Heart left ventricle (tissue), 16 donors: ENCODE data around the gene SERINC4. TPM values are rescaled to one million over a fixed set of nuclear protein-coding genes. Genes with fewer than 3 reads are reported as not detected.
A peak's percentile ranks its signal among the peaks of the same experiment; 100 is the strongest.

Source experiments
- ATAC-seq, 4 donors: fragments of 200-7000 bp; cut with Tn5 transposase; one replicate each; pipeline ENCODE4 v1.9.1; 2020 to 2022; ENCODE audit warnings: moderate library complexity in 4 of 4, mild to moderate bottlenecking in 3 of 4, moderate number of reproducible peaks in 1 of 4
- DNase-seq, 5 donors: peaks; one replicate each; pipeline ENCODE4 v3.0.0-alpha.2; 2020
- H3K27ac ChIP-seq, 12 donors: fragments of 200-600 bp; sonication (generic) in 4 of 12; one replicate each; pipeline versions ENCODE4 v1.5.0 to v1.8.0; 2016 to 2022; ENCODE audit warnings: mild to moderate bottlenecking in 2 of 12
- H3K27me3 ChIP-seq, 9 donors: fragments of 200-600 bp; sonication (generic) in 2 of 9; one replicate each; pipeline versions ENCODE4 v1.5.1 to v1.8.0; 2016 to 2022; ENCODE audit warnings: mild to moderate bottlenecking in 3 of 9
- H3K36me3 ChIP-seq, 9 donors: fragments of 200-600 bp; sonication (generic) in 2 of 9; one replicate each; pipeline versions ENCODE4 v1.5.0 to v1.8.0; 2018 to 2022; ENCODE audit warnings: mild to moderate bottlenecking in 2 of 9
- H3K4me1 ChIP-seq, 12 donors: fragments of 200-600 bp; sonication (generic) in 4 of 12; one replicate each; pipeline versions ENCODE4 v1.5.0 to v1.8.0; 2016 to 2022; ENCODE audit warnings: mild to moderate bottlenecking in 3 of 12
- H3K4me3 ChIP-seq, 12 donors: fragments of 200-600 bp; sonication (generic) in 4 of 12; one replicate each; pipeline versions ENCODE4 v1.5.0 to v1.8.0; 2017 to 2022; ENCODE audit warnings: mild to moderate bottlenecking in 9 of 12, moderate library complexity in 4 of 12
- H3K9me3 ChIP-seq, 12 donors: fragments of 200-600 bp; sonication (generic) in 4 of 12; one replicate each; pipeline versions ENCODE4 v1.5.0 to v1.8.0; 2016 to 2022; ENCODE audit warnings: mild to moderate bottlenecking in 1 of 12
- POLR2A ChIP-seq, 2 donors: fragments of 450-650 bp; IDR thresholded peaks; one replicate each; pipeline ENCODE4 v1.6.1; 2017; ENCODE audit warnings: antibody characterized with exemption in 2 of 2, mild to moderate bottlenecking in 2 of 2, moderate library complexity in 2 of 2
- WGBS, 4 donors: extraction: QIAGEN DNeasy Blood & Tissue Kit in 2 of 4; methylation state at CpG; one replicate each; pipeline versions ENCODE4 v1.1.5 to v1.1.7; 2013 to 2018; 5-methylcytosine and 5-hydroxymethylcytosine counted together
- intact Hi-C, 10 donors: fragments of 100-400 bp; cut with DNase I; formaldehyde crosslinking; loops; one replicate each; pipeline versions ENCODE4 v1.11.1 to v1.14.2; 2022
- polyA plus RNA-seq, 2 donors: library from polyadenylated mRNA; stranded (reverse); fragments of 200-250 nt; gene quantifications; one replicate each; pipeline ENCODE4 v1.2.3, GENCODE V29; 2013
- total RNA-seq, 9 donors: library from RNA; depleted of rRNA in 2 of 9; stranded (reverse); fragments of >200 nt in 2 of 9; fragmentation: NEBNext Ultra II Directional in 3 of 9; extraction: Animal tissue kit (Norgen Biotek cat#: 25700) in 3 of 9; gene quantifications; one replicate each; pipeline versions ENCODE4 v1.1.0 to v1.2.4, GENCODE V29; 2016 to 2023
- TF ChIP-seq, protein P1 (sequence below), 12 donors: fragments of 200-600 bp; sonication (generic) in 4 of 12; IDR thresholded peaks; one replicate each; pipeline versions ENCODE4 v1.5.0 to v1.8.0; 2018 to 2022; ENCODE audit warnings: antibody characterized with exemption in 12 of 12, mild to moderate bottlenecking in 5 of 12
- donor health status: ischemic (EF 13 %, LVEDD 7.1; RV severe dilation, severe dysfunction).
- donor health status: healthy with polysubstance abuse.
- donor health status: DM: no; HTN: yes; CAD: no.
- donor health status: DM: no; HTN: no; CAD: no.
- donor health status: ischemic (EF 25% LVEDD 6.9; RV normal size, moderate dysfunction).
- donor health status: ischemic (EF 25% LVEDD 5.7; RV mildly dilated, moderate dysfunction).
- donor health status: healthy.
- donor health status: DM: yes; HTN: yes; CAD: no.
- donor health status: ischemic (EF 35%, LVEDD 5.7; RV mildly dilated, moderate dysfunction).
- donor health status: nonischemic (EF 11% LVEDD 7.7; RV severe dilation, severe dysfunction).
- donor health status: DM: yes; HTN: yes; CAD: no.
- donor health status: PGD.
- donor health status: ischemic (EF 29% LVEDD 5.4; RV normal size, mild dysfunction).
- donor health status: nonischemic (EF 23%, LVEDD 6.1; RV moderate dilation, normal function).

The SERINC4 gene
- total and polyA plus RNA-seq, 11 donors = 0.14 to 0.42 (median 0.31) TPM; not detected in 1

DNA sequence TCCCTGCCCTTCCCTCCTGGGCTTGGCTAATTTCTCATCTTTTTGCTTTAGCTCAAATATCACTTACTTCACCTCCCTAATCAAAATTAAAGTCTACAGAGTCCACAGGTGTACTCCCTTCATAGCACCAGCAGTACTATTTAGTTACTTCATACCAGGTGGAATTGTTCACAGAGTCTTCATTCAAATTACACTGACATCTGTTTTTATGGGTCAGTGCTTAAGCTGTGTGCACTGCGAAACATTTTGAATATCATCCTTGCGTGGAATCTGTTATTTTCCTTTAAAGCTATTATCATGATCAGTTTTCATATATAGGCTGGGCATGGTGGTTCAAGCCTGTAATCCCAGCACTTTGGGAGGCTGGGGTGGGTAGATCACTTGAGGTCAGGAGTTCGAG, 10.6 kb downstream of the SERINC4 start:
- H3K4me3 ChIP-seq = no peak overlapping the region
- ATAC-seq (no peak), DNase-seq (no peak)
- no peaks in the 10 kb centered on the region for H3K9me3 ChIP-seq
- H3K36me3 ChIP-seq = peaks cover 0 to 14% (median 11%) of the 10 kb centered on the region in 9 donors
- H3K27ac ChIP-seq = no peak overlapping the region
- 96 to 99% (median 98%) methylated on average over 3 of the region's 3 CpGs for WGBS, 4 donors
- H3K4me1 ChIP-seq = peaks cover 0 to 22% (median 16%) of the 10 kb centered on the region in 12 donors
- no peaks in the 10 kb centered on the region for H3K27me3 ChIP-seq
- intact Hi-C loops = no loop called here
- TF ChIP-seq POLR2A (IDR thresholded peaks at IDR 0.05) = no peak
- TF ChIP-seq, protein P1, sequence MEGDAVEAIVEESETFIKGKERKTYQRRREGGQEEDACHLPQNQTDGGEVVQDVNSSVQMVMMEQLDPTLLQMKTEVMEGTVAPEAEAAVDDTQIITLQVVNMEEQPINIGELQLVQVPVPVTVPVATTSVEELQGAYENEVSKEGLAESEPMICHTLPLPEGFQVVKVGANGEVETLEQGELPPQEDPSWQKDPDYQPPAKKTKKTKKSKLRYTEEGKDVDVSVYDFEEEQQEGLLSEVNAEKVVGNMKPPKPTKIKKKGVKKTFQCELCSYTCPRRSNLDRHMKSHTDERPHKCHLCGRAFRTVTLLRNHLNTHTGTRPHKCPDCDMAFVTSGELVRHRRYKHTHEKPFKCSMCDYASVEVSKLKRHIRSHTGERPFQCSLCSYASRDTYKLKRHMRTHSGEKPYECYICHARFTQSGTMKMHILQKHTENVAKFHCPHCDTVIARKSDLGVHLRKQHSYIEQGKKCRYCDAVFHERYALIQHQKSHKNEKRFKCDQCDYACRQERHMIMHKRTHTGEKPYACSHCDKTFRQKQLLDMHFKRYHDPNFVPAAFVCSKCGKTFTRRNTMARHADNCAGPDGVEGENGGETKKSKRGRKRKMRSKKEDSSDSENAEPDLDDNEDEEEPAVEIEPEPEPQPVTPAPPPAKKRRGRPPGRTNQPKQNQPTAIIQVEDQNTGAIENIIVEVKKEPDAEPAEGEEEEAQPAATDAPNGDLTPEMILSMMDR (IDR thresholded peaks at IDR 0.05) = no peak

DNA sequence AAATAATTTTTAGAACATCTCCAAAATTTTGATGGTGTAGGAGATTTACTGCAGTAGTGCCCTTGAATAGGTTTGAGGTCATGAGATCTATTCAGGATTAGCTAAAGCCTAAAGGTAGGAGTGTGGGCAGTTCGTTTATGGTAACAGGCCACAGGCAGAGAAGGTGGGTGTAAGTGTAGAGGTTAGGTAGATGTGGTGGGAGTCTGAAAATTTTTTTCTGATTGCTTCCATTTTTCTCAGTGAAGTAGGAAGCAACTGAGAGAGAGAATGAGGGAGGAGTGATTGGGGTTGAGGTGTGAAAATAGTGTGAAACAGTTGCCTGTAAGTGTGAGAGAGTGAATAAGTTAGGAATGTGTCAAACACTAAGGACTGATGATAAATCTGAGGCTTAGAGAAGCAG, 21.0 kb downstream of the SERINC4 start:
- no peak for TF ChIP-seq POLR2A (IDR thresholded peaks at IDR 0.05)
- TF ChIP-seq, protein P1 (IDR thresholded peaks at IDR 0.05) = no peak
- DNase-seq = no peak
- no peak overlapping the region for H3K27ac ChIP-seq
- no peaks in the 10 kb centered on the region for H3K9me3 ChIP-seq
- H3K4me1 ChIP-seq = peaks cover 0 to 22% (median 13%) of the 10 kb centered on the region in 12 donors
- WGBS, 4 donors = 87 to 94% (median 90%) methylated on average over 1 of the region's 1 CpG
- ATAC-seq = no peak
- no peak overlapping the region for H3K4me3 ChIP-seq
- peaks cover 0 to 9% (median 0%) of the 10 kb centered on the region in 9 donors for H3K36me3 ChIP-seq
- no peaks in the 10 kb centered on the region for H3K27me3 ChIP-seq
- intact Hi-C loops = no loop called here

DNA sequence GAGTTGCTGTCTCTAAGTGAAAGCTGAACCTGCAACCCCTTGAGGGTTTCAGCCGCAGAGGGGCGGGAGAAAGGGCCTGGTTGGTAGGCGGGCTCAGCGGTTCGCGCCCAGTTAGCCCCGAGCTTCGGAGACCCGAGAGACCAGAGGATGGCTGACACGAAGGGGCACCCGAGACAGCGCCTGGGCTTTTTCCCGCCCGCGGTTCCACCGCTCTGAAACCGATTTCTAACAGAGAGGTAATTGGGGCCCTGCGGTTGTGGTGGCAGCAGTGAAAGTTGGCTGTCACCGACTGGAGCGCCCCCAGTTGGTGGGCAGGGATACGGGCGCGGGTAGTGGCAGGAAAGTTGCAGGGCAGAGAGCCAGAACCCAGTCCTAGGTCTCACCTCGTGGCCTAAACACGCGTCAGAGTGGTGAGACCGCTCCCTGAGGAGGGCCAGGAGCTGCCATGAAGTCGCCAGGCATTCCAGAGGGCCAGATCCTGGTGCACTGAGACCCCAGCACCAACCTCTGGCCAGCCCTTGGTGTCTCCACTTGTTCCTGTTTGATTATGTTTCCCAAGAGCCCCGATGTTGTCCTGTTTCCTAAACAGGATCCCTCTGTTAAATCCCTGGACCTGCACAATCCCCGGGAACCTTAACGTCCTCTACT, 22.6 kb downstream of the SERINC4 start:
- Histone ChIP-seq H3K27me3 (no peaks in the 10 kb centered on the region), H3K27ac (peak overlapping the region; percentile 30 to 91 (median 81)), H3K4me1 (peaks cover 0 to 22% (median 13%) of the 10 kb centered on the region in 12 donors), H3K9me3 (no peaks in the 10 kb centered on the region), H3K4me3 (peak overlapping the region; percentile 43 to 83 (median 69)), H3K36me3 (peaks cover 0 to 24% (median 15%) of the 10 kb centered on the region in 9 donors)
- ATAC-seq = peak; percentile 63 to 80 (median 79)
- peak; percentile 71 to 88 (median 80) for DNase-seq
- intact Hi-C loops = no loop called here
- 2 to 5% (median 3%) methylated on average over 13 to 31 of the region's 31 CpGs for WGBS, 4 donors
- TF ChIP-seq POLR2A (IDR thresholded peaks at IDR 0.05) = peak in 1 of 2 donors; percentile 35
- TF ChIP-seq, protein P1 (IDR thresholded peaks at IDR 0.05) = peak; percentile 42 to 86 (median 70)

DNA sequence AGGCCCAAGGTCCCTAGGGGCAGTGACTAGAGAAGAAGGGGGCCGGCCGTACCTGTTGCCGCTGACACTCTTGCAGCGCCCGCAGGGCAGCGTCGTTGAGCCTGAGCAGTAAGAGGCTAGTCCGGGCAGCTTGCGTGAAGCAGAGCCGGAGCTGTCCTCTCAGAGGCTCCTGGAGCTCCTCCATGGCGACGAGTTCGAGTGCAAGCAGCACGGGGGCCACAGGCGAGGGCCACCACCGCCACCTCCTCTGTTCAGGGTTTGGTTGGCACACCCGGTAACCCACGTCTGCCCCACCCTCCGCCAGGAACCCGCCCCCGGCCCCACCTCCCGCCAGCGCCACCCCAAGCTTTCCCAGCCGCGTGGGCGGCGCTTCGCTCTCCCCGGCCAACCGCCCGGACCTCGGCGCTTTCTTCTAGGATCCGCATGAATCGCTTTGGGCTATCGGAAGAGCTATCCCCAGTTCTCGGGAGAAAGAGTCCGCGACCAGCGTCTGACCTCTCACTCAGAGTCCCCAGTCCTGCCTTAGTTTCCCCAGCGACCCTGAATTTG, 23.2 kb downstream of the SERINC4 start, which contains the start of gene ELL3:
Gene ELL3, minus strand, starts transcription at position 249 of the 549 bp plus-strand sequence. Its CDS starts 65 bp downstream, at position 184.
- Histone ChIP-seq H3K4me3 (peak within 1 kb of the TSS; percentile 43 to 83 (median 69)), H3K27ac (peak within 1 kb of the TSS; percentile 30 to 91 (median 81)), H3K27me3 (no peaks in the 10 kb centered on the region), H3K4me1 (peaks cover 0 to 26% (median 13%) of the 10 kb centered on the region in 12 donors), H3K36me3 (peaks cover 0 to 30% (median 21%) of the 10 kb centered on the region in 9 donors), H3K9me3 (no peaks in the 10 kb centered on the region)
- 2 to 5% (median 2%) methylated on average over 14 to 41 of the region's 41 CpGs for WGBS, 4 donors
- ATAC-seq (peak; percentile 68 to 90 (median 86)), DNase-seq (peak; percentile 78 to 89 (median 81))
- intact Hi-C loops = no loop called here
- TF ChIP-seq POLR2A (IDR thresholded peaks at IDR 0.05) = peak in 1 of 2 donors; percentile 18
- TF ChIP-seq, protein P1 (IDR thresholded peaks at IDR 0.05) = no peak
